NCI-H2227 treated with DMSO at 0.1 percent for 48 hours (cell line): ENCODE data around the gene FANCC.
"Not testable (repeated sequence)": the region's sequence is repeated elsewhere in the genome, so short reads cannot be mapped to it uniquely, and the experiment has no call there.

Source experiments
- DNase-seq: peaks from one replicate; lab custom pipeline; 2025; lab: John Stamatoyannopoulos, UW

The FANCC gene

GRCh38 chr9:95330720-95331404 lies 13.4 kb upstream of the FANCC start:
- DNase-seq: no peak

DNA sequence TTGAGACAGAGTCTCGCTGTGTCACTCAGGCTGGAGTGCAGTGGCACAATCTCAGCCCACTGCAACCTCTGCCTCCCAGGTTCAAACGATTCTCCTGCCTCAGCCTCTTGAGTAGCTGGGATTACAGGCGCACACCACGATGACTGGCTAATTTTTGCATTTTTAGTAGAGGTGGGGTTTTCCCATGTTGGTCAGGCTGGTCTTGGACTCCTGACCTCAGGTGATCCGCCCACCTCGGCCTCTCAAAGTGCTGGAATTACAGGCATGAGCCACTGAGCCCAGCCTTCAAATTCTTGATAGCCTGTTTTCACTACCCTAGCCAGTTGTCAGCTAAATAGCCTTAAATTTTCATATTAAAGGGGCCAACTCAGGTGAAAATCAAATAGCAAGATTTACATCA lies 11.6 kb upstream of the FANCC start:
- DNase-seq: not testable (repeated sequence)

DNA sequence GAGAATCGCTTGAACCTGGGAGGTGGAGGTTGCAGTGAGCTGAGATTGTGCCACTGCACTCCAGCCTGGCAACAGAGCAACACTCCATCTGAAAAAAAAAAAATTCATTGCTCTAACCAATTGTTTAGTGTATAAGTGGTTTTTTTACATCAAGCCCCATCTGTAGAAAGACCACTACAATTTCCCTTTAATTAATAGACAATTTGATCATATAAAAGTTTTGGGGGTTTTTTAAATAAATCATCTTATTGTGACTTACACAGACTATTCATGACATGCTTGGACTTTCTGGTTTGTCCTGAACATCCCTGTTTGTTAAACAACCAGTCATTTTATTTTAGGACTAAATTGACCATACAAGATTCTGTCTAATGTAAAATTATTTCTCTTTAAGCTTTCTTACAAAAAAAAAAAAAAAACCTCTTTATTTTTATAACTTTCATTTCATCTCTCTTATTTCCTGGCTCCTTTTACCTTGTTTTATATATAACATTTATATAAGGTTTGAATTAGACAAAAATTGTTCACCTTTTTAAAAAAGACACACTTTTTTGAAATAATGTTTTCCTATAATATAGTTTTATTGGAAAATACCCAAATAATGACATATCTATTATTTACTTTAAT lies 9.8 kb upstream of the FANCC start:
- no peak for DNase-seq

DNA sequence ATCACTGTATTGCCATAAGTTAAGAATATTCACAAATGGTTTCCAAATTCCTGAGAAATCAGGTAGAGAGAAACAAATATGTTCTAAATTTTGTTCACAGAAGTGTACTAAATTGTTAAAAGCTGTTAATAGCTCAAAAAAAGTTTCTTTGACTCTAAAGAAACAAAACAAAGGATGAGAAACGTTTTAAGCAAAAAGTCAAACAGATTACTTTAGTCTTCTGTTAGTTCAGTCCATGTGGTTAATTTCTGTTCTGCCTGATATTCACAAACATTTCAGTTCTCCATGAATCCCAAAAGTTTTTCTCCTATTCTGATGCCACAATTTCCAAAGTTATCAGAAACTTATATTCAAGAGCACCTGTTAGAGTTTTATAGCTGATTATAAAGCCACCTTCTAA lies 7.7 kb upstream of the FANCC start:
- DNase-seq: no peak

GRCh38 chr9:95317893-95318211 lies 343 bp upstream of the FANCC start:
- no peak for DNase-seq

- DNase-seq: no peak
These were observed 753 bp downstream of the FANCC start for GRCh38 chr9:95316794-95317118.

DNA sequence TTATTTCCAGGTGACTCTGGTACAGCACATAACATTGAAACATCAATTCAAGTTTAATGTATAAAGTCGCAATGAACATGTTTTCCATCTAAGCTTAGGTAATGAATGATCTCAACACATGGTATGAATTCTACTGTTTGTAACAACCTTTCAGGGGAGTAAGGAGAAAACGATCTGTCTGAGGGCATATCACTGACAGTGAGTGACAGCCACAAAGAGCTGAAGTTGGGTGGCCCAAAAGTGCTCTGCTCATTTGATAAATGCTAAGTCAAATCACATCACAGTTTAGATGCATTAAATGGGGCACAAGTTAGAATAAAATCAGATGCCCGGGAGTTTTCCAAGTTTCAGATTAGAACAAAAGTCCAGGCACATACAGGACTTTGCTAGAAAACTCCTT lies 1.2 kb downstream of the FANCC start:
- DNase-seq: no peak

DNA sequence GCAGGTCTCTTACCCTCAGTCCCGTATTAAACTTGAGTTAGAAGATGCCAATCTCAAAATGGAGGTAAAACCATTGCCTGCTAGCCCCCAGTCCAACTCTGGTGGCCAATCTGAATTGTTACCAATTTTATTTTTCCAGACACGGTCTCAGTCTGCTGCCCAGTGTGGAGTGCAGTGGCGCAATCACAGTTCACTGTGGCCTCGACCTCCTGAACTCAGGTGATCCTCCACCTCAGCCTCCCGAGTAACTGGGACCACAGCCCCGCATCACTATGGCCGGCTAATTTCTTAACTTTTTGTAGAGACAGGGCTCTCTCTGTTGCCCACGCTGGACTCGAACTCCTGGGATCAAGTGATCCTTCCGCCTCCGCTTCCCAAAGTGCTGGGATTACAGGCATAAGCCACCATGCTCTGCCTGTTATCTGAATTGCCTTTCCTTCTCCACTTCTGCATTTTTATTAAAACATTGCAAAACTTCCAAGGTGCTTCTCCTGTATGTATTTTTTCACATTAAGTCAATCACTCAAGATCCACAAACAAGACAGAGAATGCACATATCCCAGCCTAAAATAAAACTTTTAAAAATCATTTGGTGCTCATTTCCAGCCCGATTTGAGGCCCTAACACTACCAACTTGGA lies 2.3 kb downstream of the FANCC start:
- DNase-seq: no peak

GRCh38 chr9:95313010-95313498 lies 4.5 kb downstream of the FANCC start:
- no peak for DNase-seq

GRCh38 chr9:95311961-95312360 lies 5.5 kb downstream of the FANCC start:
- no peak for DNase-seq

- DNase-seq: no peak
These were observed 10.0 kb downstream of the FANCC start for GRCh38 chr9:95307538-95307937.

GRCh38 chr9:95306819-95307218 lies 10.7 kb downstream of the FANCC start:
- DNase-seq: no peak

- DNase-seq: no peak
These were observed 11.6 kb downstream of the FANCC start for GRCh38 chr9:95305770-95306492.

DNA sequence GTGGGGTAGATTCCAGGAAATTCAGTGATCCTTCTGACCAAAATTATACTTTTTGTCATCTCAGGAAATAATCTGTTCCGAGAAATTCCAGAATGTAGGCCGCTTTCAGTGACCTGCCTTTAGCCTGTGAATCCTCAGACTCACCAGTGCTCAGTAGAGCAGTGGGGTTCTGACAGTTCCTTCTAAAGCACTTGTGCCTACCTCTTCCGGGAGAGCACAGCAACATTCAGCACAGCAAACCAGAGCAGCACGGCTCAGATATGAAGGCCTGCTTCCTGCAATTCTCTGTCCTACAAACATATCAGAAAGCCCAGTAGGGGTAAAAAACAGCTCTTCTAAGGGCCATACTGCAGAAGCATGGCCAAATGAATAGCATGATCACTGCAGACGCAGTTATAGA lies 15.0 kb downstream of the FANCC start:
- no peak for DNase-seq

DNA sequence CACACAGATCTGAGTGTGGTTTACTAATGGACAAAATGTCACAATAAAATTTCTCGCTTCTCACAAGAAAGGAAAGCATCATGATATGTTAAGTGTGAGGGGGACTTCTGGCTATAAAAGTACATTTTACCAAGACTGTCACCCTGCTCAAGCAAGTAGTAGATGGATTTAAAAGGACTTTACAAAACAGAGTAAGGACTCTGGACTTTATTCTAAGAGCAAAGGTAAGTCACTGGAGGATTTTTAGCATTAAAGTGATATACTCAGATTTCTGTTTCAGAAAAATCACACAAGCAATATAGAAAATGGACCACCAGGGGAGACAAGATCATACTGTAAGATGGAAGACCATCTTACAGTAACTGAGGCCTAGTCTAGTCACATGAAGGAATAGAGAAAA lies 19.7 kb downstream of the FANCC start:
- no peak for DNase-seq

DNA sequence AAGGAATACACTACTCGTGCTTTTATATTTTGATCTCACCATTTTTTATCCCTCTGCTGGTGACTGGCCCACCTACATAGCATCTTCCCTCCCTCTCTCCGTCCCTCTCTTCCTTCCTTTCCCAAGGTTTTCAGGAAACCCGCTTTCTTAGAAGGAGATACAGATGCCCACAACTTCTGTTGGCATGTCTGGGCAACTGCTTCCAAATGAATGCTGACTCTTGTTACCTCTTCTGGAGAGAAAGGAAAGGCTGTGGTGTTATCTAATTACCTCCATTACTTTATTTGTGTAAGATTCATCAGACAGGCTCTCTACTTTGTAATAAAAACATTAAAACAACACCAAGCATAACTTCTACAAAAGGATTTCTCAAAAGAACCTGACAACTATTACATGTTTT lies 20.2 kb downstream of the FANCC start:
- no peak for DNase-seq

DNA sequence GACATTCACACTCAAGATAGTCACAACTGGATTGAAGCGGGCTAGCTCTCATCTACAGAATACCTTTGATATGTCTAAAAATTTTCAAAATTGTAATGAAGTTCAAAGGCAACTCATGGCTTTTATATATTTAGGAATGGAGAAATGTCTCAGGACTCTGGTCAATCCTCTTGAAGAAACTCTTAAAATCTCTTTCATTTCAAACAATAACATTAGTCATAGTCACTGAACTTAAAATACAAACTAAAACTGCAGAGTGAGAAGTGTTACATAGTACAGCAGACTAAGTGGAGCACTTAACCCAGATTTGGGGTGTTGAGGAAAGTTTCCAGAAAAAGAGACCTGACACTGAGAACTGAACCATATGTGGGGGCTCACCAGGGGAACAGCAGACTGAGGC lies 20.7 kb downstream of the FANCC start:
- no peak for DNase-seq

DNA sequence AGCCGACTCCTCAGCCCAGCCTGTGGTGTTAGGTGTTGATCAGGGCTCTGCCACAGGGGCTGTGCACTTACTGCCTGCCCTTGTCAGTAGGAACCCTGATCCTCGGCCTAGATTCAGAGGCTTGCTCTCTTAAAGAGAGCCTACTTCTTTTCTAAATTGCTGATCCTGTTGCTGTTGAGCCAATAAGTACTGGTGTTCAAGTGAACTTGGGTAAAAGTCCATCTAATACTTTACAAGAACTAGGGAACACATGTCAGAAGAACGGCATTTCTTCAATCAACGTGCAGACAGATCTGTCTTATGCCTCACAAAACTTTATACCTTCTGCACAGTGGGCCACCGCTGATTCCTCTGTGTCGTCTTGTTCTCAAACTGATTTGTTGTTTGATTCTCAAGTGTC lies 24.2 kb downstream of the FANCC start:
- not testable (repeated sequence) for DNase-seq

DNA sequence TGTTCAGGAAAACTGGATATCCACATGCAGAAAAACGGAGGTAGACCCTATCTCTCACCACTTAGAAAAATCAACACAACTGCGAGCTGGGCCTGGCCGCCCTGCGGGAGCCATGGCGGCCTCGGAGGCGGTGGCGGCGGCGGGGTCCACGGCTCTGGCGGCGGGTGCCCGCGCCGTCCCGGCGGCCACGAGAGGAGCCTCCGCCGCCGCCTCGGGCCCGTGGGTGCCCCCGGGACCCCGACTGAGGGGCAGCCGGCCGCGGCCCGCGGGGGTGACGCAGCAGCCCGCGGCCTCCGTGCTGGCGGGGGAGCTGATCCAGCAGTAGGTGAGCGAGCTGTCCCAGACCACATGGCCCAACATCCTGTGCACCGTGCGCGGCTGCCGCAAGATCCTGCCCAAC lies 25.3 kb downstream of the FANCC start:
- no peak for DNase-seq

DNA sequence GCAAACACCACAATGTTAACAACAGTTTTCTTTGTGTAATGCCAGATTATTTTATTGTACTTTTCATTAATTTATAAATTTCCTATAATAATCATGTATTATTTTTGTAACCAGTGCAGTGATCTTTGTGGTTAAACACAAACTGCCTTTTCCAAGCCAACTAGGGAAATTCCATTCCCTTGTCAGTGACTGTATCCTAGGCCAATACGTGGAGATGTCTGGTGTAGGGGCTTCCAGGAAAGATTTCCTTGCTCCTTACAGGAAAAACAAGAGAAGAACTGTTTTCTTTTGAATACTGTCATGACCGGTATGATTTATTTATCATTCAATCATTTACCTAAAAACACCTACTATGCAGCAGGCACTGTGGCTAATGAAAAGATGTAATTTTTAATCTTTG lies 31.4 kb downstream of the FANCC start:
- DNase-seq: no peak

DNA sequence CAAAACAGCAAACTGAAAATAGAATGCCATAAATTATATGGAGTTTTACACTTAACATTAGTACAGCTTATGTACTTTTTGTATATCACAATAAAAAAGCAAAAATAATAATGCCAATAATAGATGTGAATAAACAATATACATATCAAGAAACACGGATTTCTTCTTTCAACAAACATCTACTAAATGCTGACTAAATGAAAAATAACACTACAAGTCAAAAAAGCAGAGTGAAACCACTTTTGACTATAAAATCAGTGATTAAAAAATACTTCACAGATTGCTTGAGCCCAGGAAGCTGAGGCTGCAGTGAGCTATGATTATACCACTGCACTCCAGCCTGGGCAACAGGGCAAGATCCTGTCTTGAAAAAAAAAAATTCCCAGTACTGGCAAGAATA lies 32.2 kb downstream of the FANCC start:
- DNase-seq: no peak

- DNase-seq: no peak
These were observed 33.1 kb downstream of the FANCC start for GRCh38 chr9:95284162-95285080.
